ENCODE data around the gene PDRG1. TPM values are rescaled to one million over a fixed set of nuclear protein-coding genes. Genes with fewer than 3 reads are reported as not detected.

PDRG1 gene
- total RNA-seq, 1 donor = 2.2 TPM

DNA sequence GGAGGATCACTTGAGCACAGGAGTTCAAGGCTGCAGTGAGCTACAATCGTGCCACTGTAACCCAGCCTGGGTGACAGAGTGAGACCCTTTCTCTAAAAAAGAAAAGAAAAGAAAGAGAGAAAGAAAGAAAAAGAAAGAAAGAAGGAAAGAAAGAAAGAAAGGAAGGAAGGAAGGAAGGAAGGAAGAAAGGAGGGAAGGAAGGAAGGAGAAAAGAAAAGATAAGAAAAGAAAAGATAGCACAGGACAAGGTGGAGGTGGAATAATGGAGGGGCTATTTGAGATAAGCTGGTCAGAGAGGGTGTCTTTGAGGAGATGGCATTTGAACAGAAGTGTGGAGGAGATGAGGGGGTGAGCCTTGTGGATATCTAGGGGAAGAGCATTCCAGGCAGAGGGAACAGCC is 2.7 kb upstream of the PDRG1 start:
- no peaks in the 10 kb centered on the region for H3K9me3 ChIP-seq (ENCODE audit: low read depth, low read length)
- no peak for DNase-seq (ENCODE audit: insufficient read length, low spot score, missing footprints)
- H3K4me1 ChIP-seq (ENCODE audit: insufficient read depth, low read length) = peaks cover 9% of the 10 kb centered on the region
- H3K27me3 ChIP-seq (ENCODE audit: insufficient read depth, low read length) = peaks cover under 1% of the 10 kb centered on the region
- peaks cover 23% of the 10 kb centered on the region for H3K79me2 ChIP-seq (ENCODE audit: insufficient read depth, low read length)
- no peaks in the 10 kb centered on the region for H3K36me3 ChIP-seq (ENCODE audit: insufficient read depth, low read length)
- no peak overlapping the region for H3K4me3 ChIP-seq (ENCODE audit: insufficient read depth, low read length)
- H3K4me2 ChIP-seq (ENCODE audit: insufficient read depth, low read length) = no peak overlapping the region
- H2AFZ ChIP-seq (ENCODE audit: low read length) = no peak overlapping the region
- H3K27ac ChIP-seq (ENCODE audit: low read depth, low read length) = no peak overlapping the region
- TF ChIP-seq, protein P1, sequence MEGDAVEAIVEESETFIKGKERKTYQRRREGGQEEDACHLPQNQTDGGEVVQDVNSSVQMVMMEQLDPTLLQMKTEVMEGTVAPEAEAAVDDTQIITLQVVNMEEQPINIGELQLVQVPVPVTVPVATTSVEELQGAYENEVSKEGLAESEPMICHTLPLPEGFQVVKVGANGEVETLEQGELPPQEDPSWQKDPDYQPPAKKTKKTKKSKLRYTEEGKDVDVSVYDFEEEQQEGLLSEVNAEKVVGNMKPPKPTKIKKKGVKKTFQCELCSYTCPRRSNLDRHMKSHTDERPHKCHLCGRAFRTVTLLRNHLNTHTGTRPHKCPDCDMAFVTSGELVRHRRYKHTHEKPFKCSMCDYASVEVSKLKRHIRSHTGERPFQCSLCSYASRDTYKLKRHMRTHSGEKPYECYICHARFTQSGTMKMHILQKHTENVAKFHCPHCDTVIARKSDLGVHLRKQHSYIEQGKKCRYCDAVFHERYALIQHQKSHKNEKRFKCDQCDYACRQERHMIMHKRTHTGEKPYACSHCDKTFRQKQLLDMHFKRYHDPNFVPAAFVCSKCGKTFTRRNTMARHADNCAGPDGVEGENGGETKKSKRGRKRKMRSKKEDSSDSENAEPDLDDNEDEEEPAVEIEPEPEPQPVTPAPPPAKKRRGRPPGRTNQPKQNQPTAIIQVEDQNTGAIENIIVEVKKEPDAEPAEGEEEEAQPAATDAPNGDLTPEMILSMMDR (IDR thresholded peaks at IDR 0.05; ENCODE audit: extremely low read depth, low read depth, low read length) = no peak
- H4K20me1 ChIP-seq (ENCODE audit: insufficient read depth, low read length) = peaks cover 12% of the 10 kb centered on the region

DNA sequence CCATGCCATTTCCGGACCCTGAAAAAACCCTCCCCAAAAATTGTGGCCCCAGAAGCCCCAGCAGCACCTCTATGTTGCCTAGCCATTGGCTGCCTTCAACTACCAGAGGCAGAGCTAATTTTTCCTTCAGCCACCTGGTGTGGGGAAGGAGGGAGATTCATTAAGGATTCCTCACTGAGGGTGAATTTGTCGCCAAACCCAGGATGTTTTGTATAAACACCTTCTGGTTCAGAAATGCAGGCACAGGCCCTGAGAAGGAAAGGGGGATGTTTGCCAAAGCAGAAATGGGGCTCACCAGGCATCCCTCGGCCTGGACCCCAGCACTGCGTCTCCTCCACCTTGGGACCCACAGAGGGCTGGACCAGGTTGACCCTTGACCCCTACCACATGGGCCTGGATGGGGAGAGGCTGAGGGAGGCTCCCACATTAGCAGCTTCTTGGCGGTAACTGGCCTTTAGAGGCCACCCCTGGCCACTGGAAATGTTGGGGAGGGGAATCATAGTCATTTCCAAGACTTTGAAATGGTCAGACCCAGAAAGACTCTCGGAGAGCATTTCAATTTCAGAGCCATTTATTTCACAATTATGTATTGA is 1.8 kb upstream of the PDRG1 start:
- H3K4me1 ChIP-seq (ENCODE audit: insufficient read depth, low read length) = peaks cover 9% of the 10 kb centered on the region
- no peak overlapping the region for H3K4me3 ChIP-seq (ENCODE audit: insufficient read depth, low read length)
- no peaks in the 10 kb centered on the region for H3K27me3 ChIP-seq (ENCODE audit: insufficient read depth, low read length)
- TF ChIP-seq, protein P1 (IDR thresholded peaks at IDR 0.05; ENCODE audit: extremely low read depth, low read depth, low read length) = no peak
- H4K20me1 ChIP-seq (ENCODE audit: insufficient read depth, low read length) = peaks cover 13% of the 10 kb centered on the region
- no peak for DNase-seq (ENCODE audit: insufficient read length, low spot score, missing footprints)
- H2AFZ ChIP-seq (ENCODE audit: low read length) = no peak overlapping the region
- H3K9me3 ChIP-seq (ENCODE audit: low read depth, low read length) = no peaks in the 10 kb centered on the region
- peaks cover 27% of the 10 kb centered on the region for H3K79me2 ChIP-seq (ENCODE audit: insufficient read depth, low read length)
- no peak overlapping the region for H3K27ac ChIP-seq (ENCODE audit: low read depth, low read length)
- no peak overlapping the region for H3K4me2 ChIP-seq (ENCODE audit: insufficient read depth, low read length)
- H3K36me3 ChIP-seq (ENCODE audit: insufficient read depth, low read length) = peaks cover 4% of the 10 kb centered on the region

DNA sequence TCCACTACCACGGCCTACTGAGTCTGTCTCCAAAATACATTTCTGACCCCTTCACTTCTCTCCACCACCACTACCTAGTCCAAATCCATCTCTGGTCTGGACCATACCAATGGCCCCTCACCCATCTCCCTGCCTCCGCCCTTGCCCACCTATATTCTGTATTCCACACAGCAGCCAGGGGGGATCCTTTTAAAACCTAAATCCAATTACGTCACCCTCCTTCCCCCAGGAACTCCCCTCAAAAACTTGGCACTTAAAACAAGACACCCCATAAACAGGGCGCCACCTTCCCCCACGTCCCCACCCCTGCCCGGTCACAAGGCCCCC is 680 bp downstream of the PDRG1 start:
- H3K27ac ChIP-seq (ENCODE audit: low read depth, low read length) = peak overlapping the region; percentile 91
- peak overlapping the region; percentile 93 for H3K4me2 ChIP-seq (ENCODE audit: insufficient read depth, low read length)
- H2AFZ ChIP-seq (ENCODE audit: low read length) = peak overlapping the region; percentile 92
- peaks cover 9% of the 10 kb centered on the region for H3K4me1 ChIP-seq (ENCODE audit: insufficient read depth, low read length)
- TF ChIP-seq, protein P1 (IDR thresholded peaks at IDR 0.05; ENCODE audit: extremely low read depth, low read depth, low read length) = no peak
- H3K9me3 ChIP-seq (ENCODE audit: low read depth, low read length) = no peaks in the 10 kb centered on the region
- H3K27me3 ChIP-seq (ENCODE audit: insufficient read depth, low read length) = no peaks in the 10 kb centered on the region
- no peak for DNase-seq (ENCODE audit: insufficient read length, low spot score, missing footprints)
- H3K79me2 ChIP-seq (ENCODE audit: insufficient read depth, low read length) = peaks cover 30% of the 10 kb centered on the region
- H4K20me1 ChIP-seq (ENCODE audit: insufficient read depth, low read length) = peaks cover 19% of the 10 kb centered on the region
- peak overlapping the region; percentile 99 for H3K4me3 ChIP-seq (ENCODE audit: insufficient read depth, low read length)
- peaks cover 29% of the 10 kb centered on the region for H3K36me3 ChIP-seq (ENCODE audit: insufficient read depth, low read length)

DNA sequence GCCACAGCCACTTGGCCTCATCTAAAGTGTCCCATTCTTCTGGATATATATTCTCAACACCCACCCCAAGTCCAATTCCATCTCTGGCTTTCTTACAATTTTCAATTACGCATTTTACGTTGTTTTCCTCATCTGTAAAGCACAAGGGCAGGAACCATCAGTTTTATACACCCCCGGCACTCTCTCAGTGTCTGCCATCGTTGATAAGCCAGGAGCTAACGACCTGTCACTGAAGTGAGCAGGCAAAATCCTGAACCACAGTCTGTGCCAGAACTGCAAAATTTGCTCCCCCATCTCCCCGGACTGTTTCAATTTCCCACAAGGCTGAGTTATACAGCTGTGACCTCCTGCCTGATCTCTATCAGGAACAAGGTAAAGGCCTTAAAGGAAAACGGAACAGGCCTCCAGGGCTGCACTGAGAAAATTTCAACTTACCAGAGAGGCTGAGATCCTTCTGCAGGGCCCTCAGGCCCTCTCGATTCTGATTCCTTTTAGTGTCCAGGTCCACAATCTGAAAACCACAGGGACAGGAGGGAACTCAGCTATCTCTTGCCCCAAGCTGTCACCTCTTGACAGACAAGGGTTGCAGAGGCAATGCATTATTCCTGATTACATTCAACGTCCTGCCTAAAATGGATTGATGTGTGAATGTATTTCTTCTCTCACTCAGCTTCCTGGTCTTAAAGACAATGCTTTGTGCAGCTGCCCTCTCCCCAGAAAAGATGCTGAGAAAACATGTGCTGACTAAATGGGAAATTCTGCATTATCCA is 1.8 kb downstream of the PDRG1 start:
- peaks cover 38% of the 10 kb centered on the region for H3K36me3 ChIP-seq (ENCODE audit: insufficient read depth, low read length)
- H4K20me1 ChIP-seq (ENCODE audit: insufficient read depth, low read length) = peaks cover 30% of the 10 kb centered on the region
- H2AFZ ChIP-seq (ENCODE audit: low read length) = no peak overlapping the region
- TF ChIP-seq, protein P1 (IDR thresholded peaks at IDR 0.05; ENCODE audit: extremely low read depth, low read depth, low read length) = no peak
- peak overlapping the region; percentile 99 for H3K4me3 ChIP-seq (ENCODE audit: insufficient read depth, low read length)
- H3K27me3 ChIP-seq (ENCODE audit: insufficient read depth, low read length) = no peaks in the 10 kb centered on the region
- H3K27ac ChIP-seq (ENCODE audit: low read depth, low read length) = no peak overlapping the region
- H3K4me2 ChIP-seq (ENCODE audit: insufficient read depth, low read length) = peak overlapping the region; percentile 93
- H3K9me3 ChIP-seq (ENCODE audit: low read depth, low read length) = no peaks in the 10 kb centered on the region
- DNase-seq (ENCODE audit: insufficient read length, low spot score, missing footprints) = no peak
- peaks cover 9% of the 10 kb centered on the region for H3K4me1 ChIP-seq (ENCODE audit: insufficient read depth, low read length)
- H3K79me2 ChIP-seq (ENCODE audit: insufficient read depth, low read length) = peaks cover 30% of the 10 kb centered on the region

Measured in osteoblast (primary cell).